ENCODE results near the gene HES3.

Gene HES3

DNA sequence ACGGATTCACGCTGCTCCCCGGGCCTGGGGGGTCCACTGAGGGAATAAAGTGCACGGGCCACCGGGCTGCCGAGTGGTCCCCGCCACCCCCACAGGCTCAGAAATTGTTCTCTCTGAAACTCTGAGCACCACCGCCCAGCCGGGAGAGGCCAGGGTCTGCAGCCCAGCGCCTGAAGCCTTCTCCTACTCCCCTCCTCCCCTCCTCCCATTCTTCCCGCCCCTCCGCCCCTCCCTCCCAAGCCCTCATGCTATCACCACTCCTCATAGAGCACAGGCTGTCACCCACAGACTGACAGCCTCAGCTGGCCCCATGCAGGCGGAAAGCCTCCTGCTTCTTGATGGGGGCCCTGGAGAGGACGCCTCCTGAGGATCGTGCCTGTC is 17.6 kb downstream of the HES3 start:
- Mint-ChIP-seq H3K9me3 (no peaks in the 10 kb centered on the region), H3K27ac (no peak overlapping the region), H3K4me1 (ENCODE audit: low read depth) (peaks cover 11% of the 10 kb centered on the region), H3K27me3 (peaks cover 13% of the 10 kb centered on the region), H3K36me3 (ENCODE audit: low read depth) (no peaks in the 10 kb centered on the region), H3K4me3 (peak overlapping the region; percentile 35)

DNA sequence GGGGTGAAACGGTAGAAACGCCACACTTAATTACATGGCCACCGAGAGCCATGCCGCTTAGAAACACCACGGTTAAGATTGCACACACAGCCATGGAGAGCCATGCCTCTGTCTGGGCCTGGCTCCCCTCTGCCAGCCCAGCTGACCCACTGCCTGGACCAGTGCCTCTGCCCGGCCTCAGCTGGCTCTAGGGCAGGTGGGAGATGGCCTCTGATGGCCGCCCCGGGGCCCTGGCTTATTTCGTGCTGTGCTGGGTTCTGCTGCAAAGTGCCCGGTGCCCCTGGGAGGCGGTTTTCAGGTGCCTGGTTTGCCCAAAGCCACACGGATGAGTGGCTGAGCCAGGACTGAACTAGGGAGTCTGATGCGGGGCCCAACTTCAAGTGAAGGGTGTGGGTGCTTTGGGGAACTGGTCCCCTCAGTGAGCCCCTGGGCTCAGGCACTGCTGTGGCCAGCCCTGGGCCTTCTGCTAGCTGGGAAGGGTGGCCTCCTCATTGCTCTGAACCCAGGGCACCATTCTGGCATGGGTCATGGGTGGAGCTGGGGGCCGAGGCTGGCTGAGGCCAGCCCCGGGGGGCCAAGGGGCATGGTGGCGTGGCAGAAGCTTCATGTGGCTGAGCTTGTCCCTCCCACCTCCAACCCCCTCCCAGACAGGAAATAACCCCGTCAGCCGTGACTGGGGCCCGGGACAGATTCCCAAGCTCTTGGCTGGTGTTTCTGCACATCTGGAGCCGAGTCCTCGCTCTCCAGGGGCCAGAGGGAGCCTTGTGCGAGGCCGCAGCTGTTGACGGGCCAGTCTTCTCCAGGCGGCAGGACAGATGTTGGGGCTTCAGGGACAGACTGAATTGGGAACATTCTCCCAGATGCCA is 18.8 kb downstream of the HES3 start:
- no peaks in the 10 kb centered on the region for H3K36me3 Mint-ChIP-seq (ENCODE audit: low read depth)
- H3K4me1 Mint-ChIP-seq (ENCODE audit: low read depth), result peaks cover 11% of the 10 kb centered on the region
- no peak overlapping the region for H3K4me3 Mint-ChIP-seq
- H3K9me3 Mint-ChIP-seq, result no peaks in the 10 kb centered on the region
- H3K27me3 Mint-ChIP-seq, result peaks cover 13% of the 10 kb centered on the region
- H3K27ac Mint-ChIP-seq, result no peak overlapping the region

DNA sequence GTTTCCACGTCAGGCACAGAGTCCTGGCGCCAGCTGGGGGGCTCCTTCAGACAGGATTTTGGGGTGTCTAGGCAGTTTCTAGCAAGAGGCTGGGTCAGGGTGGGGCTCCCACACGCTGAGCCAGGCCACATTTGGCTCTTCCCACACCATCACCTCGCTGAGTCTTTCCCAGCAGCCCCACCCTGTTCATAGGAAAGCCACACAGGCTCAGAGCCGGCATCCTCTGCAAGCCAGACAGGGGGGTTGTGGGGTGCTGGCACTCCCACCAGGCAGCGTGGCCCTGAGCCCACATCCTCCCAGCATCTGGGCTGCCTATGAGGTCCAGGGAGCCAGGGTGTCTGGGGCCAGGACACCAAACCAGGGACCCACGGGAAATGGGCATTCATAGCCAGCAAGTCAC is 19.7 kb downstream of the HES3 start:
- Mint-ChIP-seq H3K4me3 (no peak overlapping the region), H3K9me3 (no peaks in the 10 kb centered on the region), H3K27ac (no peak overlapping the region), H3K36me3 (ENCODE audit: low read depth) (no peaks in the 10 kb centered on the region), H3K27me3 (peaks cover 13% of the 10 kb centered on the region), H3K4me1 (ENCODE audit: low read depth) (peaks cover 11% of the 10 kb centered on the region)

DNA sequence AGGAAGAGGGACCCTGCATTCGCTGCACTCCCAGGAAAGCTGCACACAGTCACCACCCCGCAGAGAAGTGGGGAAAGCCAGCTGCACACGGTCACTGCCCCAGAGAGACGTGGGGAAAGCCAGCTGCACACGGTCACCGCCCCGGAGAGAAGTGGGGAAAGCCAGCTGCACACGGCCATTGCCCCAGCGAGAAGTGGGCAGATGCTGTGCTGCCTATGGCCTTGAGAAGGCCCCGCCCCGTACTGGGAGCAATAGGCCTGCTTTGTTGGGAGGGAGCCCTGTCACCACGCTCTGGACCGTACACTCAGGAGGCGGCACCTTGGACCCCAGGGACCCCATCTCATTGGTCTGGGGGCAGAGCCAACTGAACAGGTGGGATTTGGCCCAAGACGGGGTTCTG is 21.2 kb downstream of the HES3 start:
- H3K4me1 Mint-ChIP-seq (ENCODE audit: low read depth), result peaks cover 3% of the 10 kb centered on the region
- H3K4me3 Mint-ChIP-seq, result no peak overlapping the region
- H3K27ac Mint-ChIP-seq, result no peak overlapping the region
- H3K27me3 Mint-ChIP-seq, result peaks cover 4% of the 10 kb centered on the region
- H3K36me3 Mint-ChIP-seq (ENCODE audit: low read depth), result no peaks in the 10 kb centered on the region
- no peaks in the 10 kb centered on the region for H3K9me3 Mint-ChIP-seq

DNA sequence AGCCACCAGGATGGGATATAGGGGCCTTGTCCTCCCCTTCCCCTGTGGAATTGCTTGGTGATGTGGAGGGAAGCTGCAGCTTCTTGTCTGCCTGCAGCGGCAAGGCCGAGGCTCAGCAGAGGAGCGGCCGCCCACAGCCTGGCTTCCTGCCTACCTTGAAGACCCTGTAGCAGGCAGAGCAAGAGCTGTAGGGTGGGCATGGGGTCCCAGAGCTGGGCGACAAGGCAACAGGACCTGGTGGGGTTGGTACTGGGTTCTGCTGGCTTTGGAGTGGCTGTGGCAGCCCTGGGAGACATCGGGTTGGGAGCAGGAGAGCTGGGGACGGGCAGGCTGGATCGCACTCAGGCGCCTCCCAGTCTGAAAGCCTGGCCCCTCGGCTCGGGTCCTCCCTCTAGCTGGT is 22.7 kb downstream of the HES3 start:
- Mint-ChIP-seq H3K27me3 (peaks cover 4% of the 10 kb centered on the region), H3K27ac (no peak overlapping the region), H3K9me3 (no peaks in the 10 kb centered on the region), H3K4me3 (no peak overlapping the region), H3K36me3 (ENCODE audit: low read depth) (no peaks in the 10 kb centered on the region), H3K4me1 (ENCODE audit: low read depth) (peaks cover 3% of the 10 kb centered on the region)

DNA sequence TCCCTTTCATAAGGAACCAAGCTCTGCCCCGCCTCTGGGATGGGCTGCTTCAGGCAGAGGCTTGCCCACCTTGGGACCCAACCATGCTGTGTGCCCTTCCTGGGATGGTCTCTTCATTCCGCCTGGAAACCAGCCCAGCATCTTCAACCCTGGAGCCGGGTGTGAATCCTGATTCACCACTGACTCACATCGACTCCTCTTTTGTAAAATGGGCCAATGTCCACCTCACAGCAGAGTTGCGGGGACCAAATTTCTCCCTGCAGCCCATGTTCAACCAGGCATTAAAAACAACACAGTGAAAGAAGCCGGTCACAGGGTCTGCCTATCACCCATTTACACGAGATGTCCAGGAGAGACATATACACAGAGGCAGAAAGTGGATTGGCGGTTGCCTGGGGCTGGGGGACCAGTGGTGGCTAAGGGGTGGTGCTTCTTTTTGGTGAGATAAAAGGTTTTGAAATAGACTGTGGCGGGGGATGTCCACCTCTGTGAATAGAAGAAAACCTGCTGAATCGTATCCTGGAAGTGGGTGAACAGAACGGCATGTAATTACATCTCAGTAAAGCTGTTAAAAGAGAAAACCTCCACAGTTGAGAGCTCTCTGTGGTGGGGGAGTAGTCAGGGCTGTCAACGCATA is 23.8 kb downstream of the HES3 start:
- no peaks in the 10 kb centered on the region for H3K27me3 Mint-ChIP-seq

DNA sequence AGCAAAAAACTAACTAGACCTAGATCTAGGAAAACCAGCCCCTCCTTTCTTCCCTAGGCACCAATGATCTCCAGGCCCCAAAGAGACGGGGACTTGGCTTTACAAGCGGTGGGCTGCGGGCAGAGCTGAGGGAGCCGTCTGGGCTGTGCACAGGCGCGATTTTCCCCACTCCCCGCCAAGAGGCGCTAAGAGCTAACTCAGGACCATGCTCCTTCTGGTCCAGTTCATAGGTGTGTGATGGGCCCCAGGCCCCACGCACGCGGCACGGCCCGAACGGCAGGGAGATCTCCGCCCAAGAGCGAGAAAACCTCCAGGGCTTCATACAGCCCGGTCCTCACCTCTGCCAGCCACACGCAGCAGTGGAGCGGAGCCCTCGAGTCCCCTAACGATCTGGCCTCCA is 24.4 kb downstream of the HES3 start:
- H3K9me3 Mint-ChIP-seq, result no peaks in the 10 kb centered on the region
- H3K27ac Mint-ChIP-seq, result no peak overlapping the region
- no peak overlapping the region for H3K4me3 Mint-ChIP-seq
- H3K36me3 Mint-ChIP-seq (ENCODE audit: low read depth), result no peaks in the 10 kb centered on the region
- H3K4me1 Mint-ChIP-seq (ENCODE audit: low read depth), result no peaks in the 10 kb centered on the region
- H3K27me3 Mint-ChIP-seq, result no peaks in the 10 kb centered on the region

More for the DNA sequence above, 23.8 kb downstream of the HES3 start:
- Mint-ChIP-seq H3K9me3 (no peaks in the 10 kb centered on the region), H3K27ac (no peak overlapping the region), H3K4me3 (no peak overlapping the region), H3K36me3 (ENCODE audit: low read depth) (no peaks in the 10 kb centered on the region), H3K4me1 (ENCODE audit: low read depth) (no peaks in the 10 kb centered on the region)

DNA sequence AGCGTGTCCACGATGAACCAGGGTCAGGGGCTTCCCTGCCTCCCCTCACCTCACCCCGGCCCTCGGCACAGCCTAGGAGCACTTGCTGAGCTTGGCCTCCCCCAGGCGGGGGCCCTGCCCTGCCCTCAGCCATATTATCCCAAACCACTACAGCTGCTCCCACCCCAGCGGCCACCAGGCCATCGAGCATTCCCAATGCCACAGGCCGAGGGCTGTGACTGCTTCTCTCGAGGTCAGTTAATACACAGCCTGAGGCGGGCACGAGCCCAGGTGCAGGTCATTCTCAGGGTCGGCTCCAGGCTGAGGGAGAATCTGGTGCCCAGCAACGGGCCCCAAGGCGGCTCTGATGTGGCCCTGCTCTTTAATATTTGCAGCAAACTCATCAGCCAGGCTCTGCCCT is 25.3 kb downstream of the HES3 start:
- Mint-ChIP-seq H3K27me3 (no peaks in the 10 kb centered on the region), H3K9me3 (no peaks in the 10 kb centered on the region), H3K36me3 (ENCODE audit: low read depth) (no peaks in the 10 kb centered on the region), H3K4me3 (no peak overlapping the region), H3K4me1 (ENCODE audit: low read depth) (no peaks in the 10 kb centered on the region), H3K27ac (no peak overlapping the region)

DNA sequence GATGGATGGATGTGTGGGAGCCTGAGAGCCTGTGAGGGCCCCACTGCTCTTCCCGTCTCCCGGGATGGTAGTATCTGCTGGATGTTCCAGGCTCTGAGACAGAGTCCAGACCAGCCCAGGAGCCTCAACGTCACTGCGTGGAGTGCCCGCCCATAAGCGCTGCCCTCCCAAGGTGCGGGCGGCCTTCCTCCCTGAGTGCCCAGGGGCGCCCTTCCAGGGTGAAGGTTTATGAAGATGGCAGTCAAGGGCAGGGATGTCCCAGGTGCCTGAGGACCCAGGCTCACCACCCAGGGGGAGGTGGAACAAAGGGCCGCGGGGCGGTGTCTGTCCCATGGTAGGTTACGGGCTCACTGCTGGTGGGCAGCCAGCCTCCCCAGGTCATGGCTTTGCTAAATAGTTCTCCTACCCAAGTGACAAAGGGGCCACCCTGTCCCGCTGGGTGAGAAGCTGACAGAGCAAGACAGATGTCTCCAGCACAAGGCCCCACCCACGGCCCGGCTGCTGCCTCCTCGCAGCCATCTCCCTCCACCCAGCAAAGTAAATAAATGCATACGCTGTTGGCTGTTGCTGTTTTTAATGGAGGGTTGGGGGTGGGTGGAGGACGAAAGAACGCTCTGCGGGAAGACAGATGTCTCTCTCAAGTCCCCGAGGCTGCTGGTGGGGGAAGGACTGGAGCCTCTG is 25.9 kb downstream of the HES3 start:
- Mint-ChIP-seq H3K36me3 (ENCODE audit: low read depth) (no peaks in the 10 kb centered on the region), H3K9me3 (no peaks in the 10 kb centered on the region), H3K4me3 (no peak overlapping the region), H3K4me1 (ENCODE audit: low read depth) (no peaks in the 10 kb centered on the region), H3K27me3 (no peaks in the 10 kb centered on the region), H3K27ac (no peak overlapping the region)

DNA sequence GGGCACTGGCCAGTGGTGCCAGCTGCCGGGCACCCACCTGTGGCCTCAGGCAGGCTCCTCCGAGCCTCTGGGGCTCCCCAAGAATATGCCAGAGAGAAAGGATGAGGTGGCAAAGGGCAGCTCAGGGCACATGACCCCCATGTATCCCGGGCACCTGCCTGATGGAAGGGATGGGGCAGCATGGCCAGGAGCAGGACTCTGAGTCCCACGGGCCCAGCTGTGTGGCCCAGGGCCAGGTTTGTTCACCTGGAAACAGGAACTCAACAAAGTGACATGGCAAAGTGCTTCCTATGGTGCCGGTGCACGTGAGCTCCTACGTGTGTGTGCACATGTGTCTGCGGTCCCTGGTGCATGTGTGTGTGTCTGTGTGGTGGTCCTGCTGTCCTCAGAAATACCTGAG is 26.4 kb downstream of the HES3 start:
- H3K27ac Mint-ChIP-seq, result no peak overlapping the region
- no peak overlapping the region for H3K4me3 Mint-ChIP-seq
- no peaks in the 10 kb centered on the region for H3K4me1 Mint-ChIP-seq (ENCODE audit: low read depth)
- H3K27me3 Mint-ChIP-seq, result no peaks in the 10 kb centered on the region
- H3K9me3 Mint-ChIP-seq, result no peaks in the 10 kb centered on the region
- H3K36me3 Mint-ChIP-seq (ENCODE audit: low read depth), result no peaks in the 10 kb centered on the region

DNA sequence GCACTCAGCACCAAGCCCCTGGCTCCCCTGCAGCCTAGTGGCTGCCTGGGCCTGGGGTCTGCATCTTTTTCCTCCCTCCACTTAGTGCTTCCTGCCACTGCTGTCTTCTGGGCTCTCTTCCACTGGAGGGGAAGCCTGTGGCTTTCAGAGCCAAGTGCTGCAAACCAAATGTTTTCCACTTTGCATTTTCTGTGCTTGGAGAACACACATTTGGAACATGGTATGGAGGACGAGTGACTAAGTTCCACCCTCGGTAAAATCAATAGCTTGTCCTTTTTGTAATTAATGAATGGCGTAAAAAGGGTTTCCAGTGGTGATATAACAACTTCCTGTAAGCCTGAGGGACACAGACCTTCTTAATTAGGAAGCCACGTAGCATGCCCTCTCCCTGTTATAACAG is 27.0 kb downstream of the HES3 start:
- no peak overlapping the region for H3K27ac Mint-ChIP-seq
- no peak overlapping the region for H3K4me3 Mint-ChIP-seq
- no peaks in the 10 kb centered on the region for H3K36me3 Mint-ChIP-seq (ENCODE audit: low read depth)
- no peaks in the 10 kb centered on the region for H3K4me1 Mint-ChIP-seq (ENCODE audit: low read depth)
- no peaks in the 10 kb centered on the region for H3K9me3 Mint-ChIP-seq
- no peaks in the 10 kb centered on the region for H3K27me3 Mint-ChIP-seq

DNA sequence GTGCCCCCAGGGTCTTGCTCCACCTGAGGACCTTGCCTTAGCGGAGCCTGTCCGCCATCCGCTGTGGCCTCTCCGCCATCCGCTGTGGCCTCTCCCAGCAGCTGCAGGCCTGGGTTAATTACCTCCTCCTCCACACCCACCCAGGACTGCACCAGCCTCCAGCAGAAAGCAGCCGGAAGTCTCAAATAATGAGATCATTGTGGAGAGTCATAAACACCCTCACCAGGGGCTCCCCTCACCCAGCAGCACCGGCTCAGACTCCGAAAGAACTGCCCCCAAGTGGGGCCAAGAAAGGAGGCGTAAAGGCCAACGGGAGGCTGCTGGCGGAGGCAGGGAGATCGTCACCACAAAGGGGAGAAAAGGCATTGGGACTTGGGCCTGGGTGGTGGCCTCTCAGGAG is 27.6 kb downstream of the HES3 start:
- H3K27me3 Mint-ChIP-seq, result no peaks in the 10 kb centered on the region
- no peaks in the 10 kb centered on the region for H3K36me3 Mint-ChIP-seq (ENCODE audit: low read depth)
- H3K9me3 Mint-ChIP-seq, result no peaks in the 10 kb centered on the region
- H3K4me1 Mint-ChIP-seq (ENCODE audit: low read depth), result no peaks in the 10 kb centered on the region
- H3K27ac Mint-ChIP-seq, result no peak overlapping the region
- no peak overlapping the region for H3K4me3 Mint-ChIP-seq

DNA sequence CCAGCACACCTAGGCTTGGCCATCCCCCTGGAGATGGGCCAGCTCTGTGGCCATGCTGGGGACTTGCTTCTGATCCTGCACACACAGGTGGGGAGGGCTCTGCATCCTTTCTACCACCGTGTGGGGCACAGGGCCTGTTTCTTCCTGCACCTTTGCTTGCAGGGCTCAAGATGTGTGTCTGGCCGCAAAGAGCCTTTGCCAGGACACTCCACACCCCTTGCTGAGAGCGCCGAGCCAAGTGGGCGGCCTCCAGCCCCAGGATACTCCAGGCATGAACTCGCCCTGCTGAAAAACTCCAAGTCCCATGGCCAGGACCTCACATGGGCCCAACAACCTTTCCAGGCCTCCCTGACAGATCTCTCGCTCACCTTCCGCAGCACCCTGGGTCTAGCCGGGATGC is 28.5 kb downstream of the HES3 start:
- H3K36me3 Mint-ChIP-seq (ENCODE audit: low read depth), result no peaks in the 10 kb centered on the region
- no peaks in the 10 kb centered on the region for H3K9me3 Mint-ChIP-seq
- H3K4me1 Mint-ChIP-seq (ENCODE audit: low read depth), result no peaks in the 10 kb centered on the region
- H3K27me3 Mint-ChIP-seq, result no peaks in the 10 kb centered on the region
- no peak overlapping the region for H3K4me3 Mint-ChIP-seq
- H3K27ac Mint-ChIP-seq, result no peak overlapping the region

DNA sequence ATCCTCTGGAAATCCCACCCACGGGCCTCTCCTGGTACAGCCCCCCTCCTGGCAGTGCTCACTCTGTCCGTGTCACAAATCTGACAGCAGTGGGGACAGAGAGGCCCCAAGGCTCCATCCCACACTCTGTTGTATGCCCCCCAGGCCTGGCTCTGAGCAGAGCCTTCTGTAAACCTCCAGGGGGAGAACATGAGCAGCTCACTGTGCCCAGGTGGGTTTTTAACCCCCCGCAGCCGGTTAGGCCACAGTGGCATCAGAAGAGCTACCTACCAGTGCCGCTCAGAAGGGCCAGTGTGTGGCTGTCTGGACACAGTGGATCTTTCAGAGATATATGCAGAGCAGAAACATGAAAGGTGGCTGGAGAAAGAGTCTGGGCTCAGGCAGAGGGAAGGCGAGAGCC is 28.9 kb downstream of the HES3 start:
- no peaks in the 10 kb centered on the region for H3K36me3 Mint-ChIP-seq (ENCODE audit: low read depth)
- no peaks in the 10 kb centered on the region for H3K27me3 Mint-ChIP-seq
- H3K4me1 Mint-ChIP-seq (ENCODE audit: low read depth), result no peaks in the 10 kb centered on the region
- no peak overlapping the region for H3K27ac Mint-ChIP-seq
- no peak overlapping the region for H3K4me3 Mint-ChIP-seq
- no peaks in the 10 kb centered on the region for H3K9me3 Mint-ChIP-seq

DNA sequence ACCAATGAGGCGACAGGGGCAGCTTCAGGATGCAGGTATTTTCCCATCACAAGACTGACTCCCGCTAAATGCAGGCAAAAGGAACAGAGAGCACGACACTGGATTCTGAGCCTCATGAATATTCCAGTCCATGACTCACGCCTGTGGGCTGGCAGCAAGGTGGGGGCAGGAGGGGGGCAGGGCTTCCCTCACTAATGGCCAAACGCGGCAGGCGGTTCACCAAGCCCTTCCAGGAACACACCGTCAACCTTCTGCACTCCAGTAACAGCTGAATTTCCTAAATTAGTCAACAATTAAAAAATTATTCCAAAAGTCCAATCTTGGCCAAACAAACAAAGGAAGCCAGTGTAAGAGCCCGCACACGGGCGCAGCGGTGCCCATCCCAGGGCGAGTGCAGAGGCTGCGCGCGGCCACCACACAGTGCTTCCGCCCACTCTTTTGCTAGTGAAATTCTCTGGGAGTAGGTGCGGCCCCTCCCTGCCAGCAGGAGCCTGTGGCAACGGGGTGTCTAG is 29.5 kb downstream of the HES3 start:
- Mint-ChIP-seq H3K27ac (no peak overlapping the region), H3K4me3 (no peak overlapping the region), H3K4me1 (ENCODE audit: low read depth) (no peaks in the 10 kb centered on the region), H3K9me3 (no peaks in the 10 kb centered on the region), H3K36me3 (ENCODE audit: low read depth) (no peaks in the 10 kb centered on the region), H3K27me3 (no peaks in the 10 kb centered on the region)
